Fibroblast of mammary gland (primary cell): Measurements from ENCODE around the gene NCKAP5L.

Source experiments
- DNase-seq: peaks from one replicate; pipeline ENCODE4 v3.0.0-alpha.2; 2010; ENCODE audit warnings: low read depth
- H3K4me3 ChIP-seq: 2 replicates; pipeline ENCODE4 v1.5.1; 2011; ENCODE audit warnings: low read depth, mild to moderate bottlenecking, low read length, moderate library complexity; ENCODE audit not compliant: control insufficient read depth
- TF ChIP-seq, protein P1 (sequence below): conservative IDR thresholded peaks from 2 replicates; pipeline ENCODE4 v1.5.1; 2011; ENCODE audit warnings: low read depth, low read length, inconsistent platforms; ENCODE audit not compliant: control insufficient read depth, insufficient read depth

The NCKAP5L gene

DNA sequence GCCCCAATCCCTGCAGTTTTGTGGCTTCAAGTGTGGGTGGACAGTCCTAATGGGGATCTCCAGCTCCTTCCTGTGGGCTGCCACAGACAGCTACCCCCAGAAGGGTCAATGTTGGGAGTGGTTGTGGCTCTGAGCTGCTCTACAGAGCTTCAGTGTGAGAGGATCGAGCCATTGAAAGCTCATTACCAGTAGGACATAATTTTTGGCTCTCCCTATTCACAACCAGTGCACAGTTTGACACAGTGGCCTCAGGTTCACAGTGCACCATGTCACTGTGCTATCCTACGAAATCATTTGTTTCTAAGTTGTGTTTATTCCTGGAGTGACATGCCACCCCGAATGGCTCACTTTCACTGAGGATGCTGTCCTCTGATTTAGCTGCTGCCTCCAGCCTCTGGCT, 64.1 kb downstream of the NCKAP5L start:
- DNase-seq, result no peak
- TF ChIP-seq, protein P1, sequence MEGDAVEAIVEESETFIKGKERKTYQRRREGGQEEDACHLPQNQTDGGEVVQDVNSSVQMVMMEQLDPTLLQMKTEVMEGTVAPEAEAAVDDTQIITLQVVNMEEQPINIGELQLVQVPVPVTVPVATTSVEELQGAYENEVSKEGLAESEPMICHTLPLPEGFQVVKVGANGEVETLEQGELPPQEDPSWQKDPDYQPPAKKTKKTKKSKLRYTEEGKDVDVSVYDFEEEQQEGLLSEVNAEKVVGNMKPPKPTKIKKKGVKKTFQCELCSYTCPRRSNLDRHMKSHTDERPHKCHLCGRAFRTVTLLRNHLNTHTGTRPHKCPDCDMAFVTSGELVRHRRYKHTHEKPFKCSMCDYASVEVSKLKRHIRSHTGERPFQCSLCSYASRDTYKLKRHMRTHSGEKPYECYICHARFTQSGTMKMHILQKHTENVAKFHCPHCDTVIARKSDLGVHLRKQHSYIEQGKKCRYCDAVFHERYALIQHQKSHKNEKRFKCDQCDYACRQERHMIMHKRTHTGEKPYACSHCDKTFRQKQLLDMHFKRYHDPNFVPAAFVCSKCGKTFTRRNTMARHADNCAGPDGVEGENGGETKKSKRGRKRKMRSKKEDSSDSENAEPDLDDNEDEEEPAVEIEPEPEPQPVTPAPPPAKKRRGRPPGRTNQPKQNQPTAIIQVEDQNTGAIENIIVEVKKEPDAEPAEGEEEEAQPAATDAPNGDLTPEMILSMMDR, result no peak
- H3K4me3 ChIP-seq, result no peak overlapping the region

DNA sequence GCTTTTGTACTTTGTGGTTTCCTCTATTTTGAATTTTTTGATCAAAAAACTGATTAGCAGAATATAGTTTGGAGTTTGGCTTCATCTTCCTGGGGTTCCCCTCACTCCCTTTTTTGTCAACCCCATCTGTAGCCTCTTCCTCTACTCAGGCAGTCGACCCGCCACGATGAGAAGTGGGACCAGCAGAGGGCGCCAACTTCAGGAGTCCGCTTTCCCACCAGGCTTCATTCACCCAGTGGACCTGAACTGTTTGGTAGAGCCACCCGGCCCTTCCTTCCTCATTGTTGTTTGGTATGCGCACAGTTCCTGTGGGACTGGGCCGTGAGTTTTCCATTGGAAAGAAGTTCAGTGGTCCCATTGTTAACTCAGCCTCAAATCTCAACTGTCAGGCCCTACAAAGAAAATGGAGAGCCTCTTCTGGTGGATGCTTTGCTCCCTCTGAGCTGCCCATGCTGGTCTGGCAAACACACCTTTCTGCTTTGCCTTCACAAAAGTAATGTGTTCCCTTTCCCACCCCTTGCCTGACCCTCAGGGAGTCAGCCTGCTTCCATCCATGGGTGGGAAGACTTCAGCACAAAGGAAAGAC, 65.1 kb downstream of the NCKAP5L start:
- no peak overlapping the region for H3K4me3 ChIP-seq
- DNase-seq, result peak; percentile 54
- TF ChIP-seq, protein P1, result peak; percentile 71

- DNase-seq, result no peak
- TF ChIP-seq, protein P1, result no peak
- no peak overlapping the region for H3K4me3 ChIP-seq
These were observed 65.8 kb downstream of the NCKAP5L start for GRCh38 chr12:49762468-49762847.

DNA sequence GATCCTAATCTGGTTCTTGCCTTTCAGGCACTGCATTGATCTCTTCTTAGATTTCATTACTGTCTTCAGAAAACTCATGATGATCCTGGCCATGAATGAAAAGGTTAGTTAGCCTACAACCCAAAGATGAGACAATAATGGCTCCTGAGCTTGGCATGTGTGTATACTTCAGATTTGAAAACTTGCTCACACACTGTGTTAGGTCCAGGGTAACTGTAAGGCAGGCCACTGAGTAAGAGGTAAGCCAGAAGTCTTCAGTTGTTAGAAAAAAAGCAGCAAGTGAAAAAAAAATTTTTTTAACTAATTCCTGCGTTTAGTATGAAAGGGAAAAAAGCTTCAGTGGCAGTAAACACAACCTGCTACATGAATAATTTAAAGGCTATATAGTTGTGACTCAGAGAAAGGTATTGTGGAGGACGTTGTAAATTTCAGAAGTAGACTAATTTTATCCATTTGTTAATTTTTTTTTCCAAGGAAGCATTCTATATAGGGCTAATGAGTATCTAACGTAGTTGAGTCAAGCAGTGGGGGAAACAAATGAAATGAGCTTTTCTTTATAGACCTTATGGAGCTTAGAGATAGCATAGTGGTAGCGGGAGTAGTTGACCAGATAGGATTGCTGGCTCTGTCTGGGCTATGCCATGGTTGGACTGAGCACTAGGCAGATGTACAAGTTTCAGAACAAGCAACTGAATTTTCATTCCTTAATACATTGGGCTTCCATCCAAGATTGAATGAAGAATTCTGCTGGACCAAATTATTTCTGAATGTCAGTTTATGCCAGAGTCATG, 66.3 kb downstream of the NCKAP5L start:
- H3K4me3 ChIP-seq, result no peak overlapping the region
- TF ChIP-seq, protein P1, result no peak
- no peak for DNase-seq

DNA sequence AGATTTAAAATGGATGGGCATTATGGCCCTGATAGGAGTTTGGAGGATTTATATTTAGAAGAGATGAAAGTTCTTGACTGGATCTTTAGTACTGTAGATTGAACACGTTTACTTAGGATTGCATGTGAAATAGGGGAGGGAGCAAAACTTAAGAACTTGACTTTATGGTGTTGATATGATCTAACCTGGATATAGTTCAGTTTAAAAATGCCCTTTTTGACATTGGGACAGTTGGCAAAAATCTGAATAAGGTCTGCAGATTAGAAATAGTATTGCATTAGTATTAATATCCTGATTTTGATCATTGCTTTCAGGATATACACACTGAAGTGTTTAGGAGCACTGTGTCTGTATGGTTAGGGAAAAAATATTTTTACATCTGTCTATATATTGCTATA, 77.2 kb downstream of the NCKAP5L start:
- no peak for DNase-seq
- H3K4me3 ChIP-seq, result no peak overlapping the region
- TF ChIP-seq, protein P1, result no peak

- TF ChIP-seq, protein P1, result no peak
- no peak overlapping the region for H3K4me3 ChIP-seq
- DNase-seq, result peak; percentile 82
These were observed 77.9 kb downstream of the NCKAP5L start for GRCh38 chr12:49750027-49750995.
